Keratinocyte (primary cell): ENCODE results near the gene CYP1A1.

Experiments used
- EZH2 ChIP-seq: IDR thresholded peaks from one replicate; pipeline ENCODE4 v1.6.1; 2012; ENCODE audit warnings: inconsistent platforms, mild to moderate bottlenecking, low read length, moderate library complexity
- TF ChIP-seq, protein P1 (sequence below), 3 experiments: IDR thresholded peaks in 1 of 3; conservative IDR thresholded peaks in 1 of 3; optimal IDR thresholded peaks in 1 of 3; 2 replicates in 2 of 3; 3 replicates in 1 of 3; pipeline versions ENCODE3 to v1.5.1; 2011; ENCODE audit warnings: low read length in 3 of 3, mild to moderate bottlenecking in 3 of 3, moderate library complexity in 2 of 3, control low read depth in 1 of 3, inconsistent platforms in 1 of 3; ENCODE audit not compliant: insufficient read depth in 2 of 3; ENCODE audit errors: extremely low read depth in 1 of 3

DNA sequence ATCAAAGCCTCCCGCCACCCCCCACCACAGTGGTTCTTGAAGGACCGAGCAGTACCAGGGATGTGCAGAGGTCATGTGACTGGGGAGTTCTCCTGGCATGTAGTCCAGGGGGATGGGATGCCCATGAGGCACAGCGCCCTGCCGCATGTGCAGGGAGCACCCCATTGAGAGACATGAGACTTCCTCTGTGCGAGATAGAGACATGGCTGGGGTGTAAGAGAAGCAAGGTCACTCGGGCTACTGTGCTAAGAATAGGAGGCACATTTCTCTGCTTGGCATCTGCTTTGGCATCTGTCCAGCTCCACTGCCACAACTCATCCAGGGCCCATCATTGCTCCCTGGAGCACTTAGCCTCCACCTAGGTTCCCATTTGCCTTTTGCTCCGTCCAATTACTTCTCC lies 2.4 kb upstream of the CYP1A1 start:
- no peak for TF ChIP-seq EZH2
- TF ChIP-seq, protein P1, sequence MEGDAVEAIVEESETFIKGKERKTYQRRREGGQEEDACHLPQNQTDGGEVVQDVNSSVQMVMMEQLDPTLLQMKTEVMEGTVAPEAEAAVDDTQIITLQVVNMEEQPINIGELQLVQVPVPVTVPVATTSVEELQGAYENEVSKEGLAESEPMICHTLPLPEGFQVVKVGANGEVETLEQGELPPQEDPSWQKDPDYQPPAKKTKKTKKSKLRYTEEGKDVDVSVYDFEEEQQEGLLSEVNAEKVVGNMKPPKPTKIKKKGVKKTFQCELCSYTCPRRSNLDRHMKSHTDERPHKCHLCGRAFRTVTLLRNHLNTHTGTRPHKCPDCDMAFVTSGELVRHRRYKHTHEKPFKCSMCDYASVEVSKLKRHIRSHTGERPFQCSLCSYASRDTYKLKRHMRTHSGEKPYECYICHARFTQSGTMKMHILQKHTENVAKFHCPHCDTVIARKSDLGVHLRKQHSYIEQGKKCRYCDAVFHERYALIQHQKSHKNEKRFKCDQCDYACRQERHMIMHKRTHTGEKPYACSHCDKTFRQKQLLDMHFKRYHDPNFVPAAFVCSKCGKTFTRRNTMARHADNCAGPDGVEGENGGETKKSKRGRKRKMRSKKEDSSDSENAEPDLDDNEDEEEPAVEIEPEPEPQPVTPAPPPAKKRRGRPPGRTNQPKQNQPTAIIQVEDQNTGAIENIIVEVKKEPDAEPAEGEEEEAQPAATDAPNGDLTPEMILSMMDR (optimal IDR thresholded peaks at IDR 0.05 in 1 of 3, IDR thresholded peaks at IDR 0.05 in 1 of 3, conservative IDR thresholded peaks at IDR 0.05 in 1 of 3; ENCODE audit: extremely low read depth in 1 of 3, insufficient read depth in 2 of 3, low read length in 3 of 3): no peak
